Measurements from ENCODE around the gene CDT1. TPM values are rescaled to one million over a fixed set of nuclear protein-coding genes. Genes with fewer than 3 reads are reported as not detected.

The CDT1 gene
- total and polyA plus RNA-seq, 4 donors = 2.0 to 5.8 (median 3.3) TPM

- no peaks in the 10 kb centered on the region for H3K27me3 ChIP-seq (ENCODE audit: control insufficient read depth in 3 of 3, insufficient read depth in 3 of 3, low read length in 2 of 3)
- H3K4me3 ChIP-seq = no peak overlapping the region
- H3K36me3 ChIP-seq (ENCODE audit: control insufficient read depth in 4 of 4, insufficient read depth in 4 of 4, low read length in 4 of 4) = peaks cover 0 to 15% (median 2%) of the 10 kb centered on the region in 4 donors
- ATAC-seq (ENCODE audit: insufficient read depth, low FRiP score) (no peak), DNase-seq (no peak)
- H3K9ac ChIP-seq (ENCODE audit: insufficient read depth in 1 of 2, low read length in 2 of 2) = no peak overlapping the region
- H3K27ac ChIP-seq (ENCODE audit: low read depth in 1 of 2, low read length in 1 of 2) = no peak overlapping the region
- no peaks in the 10 kb centered on the region for H3K9me3 ChIP-seq (ENCODE audit: control insufficient read depth in 4 of 4, insufficient read depth in 3 of 4, low read length in 3 of 4)
- 78 to 81% methylated on average over 40 to 42 of the region's 42 CpGs for WGBS, 2 donors
- no peak for TF ChIP-seq CTCF (IDR thresholded peaks at IDR 0.05; ENCODE audit: control extremely low read depth, extremely low read depth)
- H3K4me1 ChIP-seq (ENCODE audit: control insufficient read depth in 5 of 5, insufficient read depth in 5 of 5, low read length in 5 of 5) = peaks cover 0 to 12% (median 5%) of the 10 kb centered on the region in 5 donors
These were observed 48.5 kb upstream of the CDT1 start for GRCh38 chr16:88754912-88755744.

GRCh38 chr16:88755745-88756443, 47.7 kb upstream of the CDT1 start:
- Histone ChIP-seq H3K4me3 (no peak overlapping the region), H3K9ac (ENCODE audit: insufficient read depth in 1 of 2, low read length in 2 of 2) (no peak overlapping the region), H3K4me1 (ENCODE audit: control insufficient read depth in 5 of 5, insufficient read depth in 5 of 5, low read length in 5 of 5) (peaks cover 0 to 15% (median 8%) of the 10 kb centered on the region in 5 donors), H3K27ac (ENCODE audit: low read depth in 1 of 2, low read length in 1 of 2) (peak overlapping the region in 1 of 2 donors; percentile 10), H3K27me3 (ENCODE audit: control insufficient read depth in 3 of 3, insufficient read depth in 3 of 3, low read length in 2 of 3) (no peaks in the 10 kb centered on the region), H3K36me3 (ENCODE audit: control insufficient read depth in 4 of 4, insufficient read depth in 4 of 4, low read length in 4 of 4) (peaks cover 0 to 15% (median 2%) of the 10 kb centered on the region in 4 donors), H3K9me3 (ENCODE audit: control insufficient read depth in 4 of 4, insufficient read depth in 3 of 4, low read length in 3 of 4) (no peaks in the 10 kb centered on the region)
- WGBS, 2 donors = 85 to 87% methylated on average over 23 of the region's 23 CpGs
- DNase-seq (no peak), ATAC-seq (ENCODE audit: insufficient read depth, low FRiP score) (no peak)
- TF ChIP-seq CTCF (IDR thresholded peaks at IDR 0.05; ENCODE audit: control extremely low read depth, extremely low read depth) = no peak

GRCh38 chr16:88758227-88758943, 45.2 kb upstream of the CDT1 start:
- no peak for TF ChIP-seq CTCF (IDR thresholded peaks at IDR 0.05; ENCODE audit: control extremely low read depth, extremely low read depth)
- H3K9me3 ChIP-seq (ENCODE audit: control insufficient read depth in 4 of 4, insufficient read depth in 3 of 4, low read length in 3 of 4) = no peaks in the 10 kb centered on the region
- H3K9ac ChIP-seq (ENCODE audit: insufficient read depth in 1 of 2, low read length in 2 of 2) = no peak overlapping the region
- peak overlapping the region in 1 of 2 donors; percentile 39 for H3K27ac ChIP-seq (ENCODE audit: low read depth in 1 of 2, low read length in 1 of 2)
- H3K36me3 ChIP-seq (ENCODE audit: control insufficient read depth in 4 of 4, insufficient read depth in 4 of 4, low read length in 4 of 4) = peaks cover 0 to 10% (median 2%) of the 10 kb centered on the region in 4 donors
- H3K4me1 ChIP-seq (ENCODE audit: control insufficient read depth in 5 of 5, insufficient read depth in 5 of 5, low read length in 5 of 5) = peaks cover 0 to 28% (median 9%) of the 10 kb centered on the region in 5 donors
- 79 to 80% methylated on average over 13 of the region's 13 CpGs for WGBS, 2 donors
- DNase-seq (no peak), ATAC-seq (ENCODE audit: insufficient read depth, low FRiP score) (no peak)
- no peak overlapping the region for H3K4me3 ChIP-seq
- H3K27me3 ChIP-seq (ENCODE audit: control insufficient read depth in 3 of 3, insufficient read depth in 3 of 3, low read length in 2 of 3) = no peaks in the 10 kb centered on the region
